H1 (cell line): ENCODE results near the gene HK2.

Experiments used
- CTCF ChIP-seq, 3 experiments: IDR thresholded peaks; 1 replicate in 2 of 3; 2 replicates in 1 of 3; pipeline versions ENCODE4 v1.5.1 to v1.6.1; 2011; ENCODE audit warnings: low read length in 3 of 3, mild to moderate bottlenecking in 3 of 3, inconsistent platforms in 2 of 3, low read depth in 1 of 3, moderate library complexity in 1 of 3; ENCODE audit not compliant: insufficient read depth in 1 of 3; ENCODE audit errors: control extremely low read depth in 1 of 3
- EP300 ChIP-seq, 2 experiments: IDR thresholded peaks; 1 replicate in 1 of 2; 2 replicates in 1 of 2; pipeline ENCODE4 v1.6.1; 2011 to 2012; ENCODE audit warnings: low read depth in 2 of 2, low read length in 2 of 2, mild to moderate bottlenecking in 2 of 2, borderline replicate concordance in 1 of 2, inconsistent platforms in 1 of 2, moderate library complexity in 1 of 2
- RBBP5 ChIP-seq: IDR thresholded peaks from 2 replicates; pipeline ENCODE4 v1.7.1; 2012; ENCODE audit warnings: low read depth, mild to moderate bottlenecking, inconsistent platforms, low read length, moderate library complexity, borderline replicate concordance

DNA sequence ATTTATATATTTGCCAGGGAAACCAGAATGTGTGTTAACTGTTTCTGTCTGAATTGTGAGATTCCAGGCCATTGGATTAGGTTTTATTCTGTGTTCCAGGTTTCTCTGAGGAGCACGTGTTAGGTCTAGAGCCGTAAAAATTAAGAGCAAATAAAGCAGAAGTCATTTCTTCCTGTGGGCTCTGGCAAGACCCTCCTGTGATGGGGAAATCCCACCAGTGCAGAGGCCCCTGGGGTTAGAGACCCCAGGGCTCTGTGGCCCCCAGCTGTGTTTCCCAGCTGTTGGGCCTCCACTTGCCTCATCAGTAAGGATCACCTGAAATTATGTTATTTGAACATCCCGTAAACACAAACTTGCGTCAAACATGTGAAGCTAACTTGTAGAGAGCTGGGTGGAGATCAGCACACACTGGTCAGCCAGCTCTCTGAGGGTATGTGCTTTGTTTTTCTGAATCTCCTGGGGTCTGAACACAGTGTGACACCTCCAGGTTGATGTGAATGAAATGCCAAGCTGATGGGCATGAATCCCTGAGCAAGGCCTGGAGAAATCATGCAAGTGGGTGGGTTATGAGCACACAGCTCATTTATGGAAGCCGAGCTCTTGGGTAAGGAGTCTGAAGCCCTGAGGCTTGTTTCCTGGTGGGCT is 50.3 kb downstream of the HK2 start:
- TF ChIP-seq CTCF (IDR thresholded peaks at IDR 0.05; ENCODE audit: control extremely low read depth in 1 of 3, insufficient read depth in 1 of 3, low read depth in 1 of 3, low read length in 3 of 3) = no peak
- TF ChIP-seq EP300 (IDR thresholded peaks at IDR 0.05; ENCODE audit: borderline replicate concordance in 1 of 2, low read depth in 2 of 2, low read length in 2 of 2) = no peak
- TF ChIP-seq RBBP5 = no peak
